ENCODE results near the gene ARL6IP1. TPM values are rescaled to one million over a fixed set of nuclear protein-coding genes. Genes with fewer than 3 reads are reported as not detected.
"Not testable (repeated sequence)": the region's sequence is repeated elsewhere in the genome, so short reads cannot be mapped to it uniquely, and the experiment has no call there.

ARL6IP1 gene
- polyA plus RNA-seq, 3 donors, result 246 to 312 (median 264) TPM

DNA sequence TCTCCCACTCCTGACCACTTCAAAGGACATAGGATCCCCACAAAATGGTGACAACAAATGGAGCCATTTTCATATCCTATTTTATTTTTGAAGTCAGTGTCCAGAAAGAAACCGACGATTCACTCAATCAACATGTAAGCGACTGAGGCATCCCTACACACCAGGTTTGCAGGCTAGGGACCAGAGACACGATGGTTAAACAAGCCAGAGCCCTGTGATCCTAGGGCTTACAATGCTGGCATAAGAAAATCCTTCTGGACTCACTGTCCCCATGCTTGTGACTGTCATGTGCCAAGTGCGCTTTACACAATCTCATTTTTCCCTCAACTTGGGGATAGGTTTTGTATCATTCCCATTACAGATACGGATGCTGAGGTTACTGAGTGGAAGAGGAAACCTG lies 20.1 kb downstream of the ARL6IP1 start:
- not testable (repeated sequence) for DNase-seq (ENCODE audit: extremely low read depth in 1 of 11, low read depth in 9 of 11, low spot score in 4 of 11)

DNA sequence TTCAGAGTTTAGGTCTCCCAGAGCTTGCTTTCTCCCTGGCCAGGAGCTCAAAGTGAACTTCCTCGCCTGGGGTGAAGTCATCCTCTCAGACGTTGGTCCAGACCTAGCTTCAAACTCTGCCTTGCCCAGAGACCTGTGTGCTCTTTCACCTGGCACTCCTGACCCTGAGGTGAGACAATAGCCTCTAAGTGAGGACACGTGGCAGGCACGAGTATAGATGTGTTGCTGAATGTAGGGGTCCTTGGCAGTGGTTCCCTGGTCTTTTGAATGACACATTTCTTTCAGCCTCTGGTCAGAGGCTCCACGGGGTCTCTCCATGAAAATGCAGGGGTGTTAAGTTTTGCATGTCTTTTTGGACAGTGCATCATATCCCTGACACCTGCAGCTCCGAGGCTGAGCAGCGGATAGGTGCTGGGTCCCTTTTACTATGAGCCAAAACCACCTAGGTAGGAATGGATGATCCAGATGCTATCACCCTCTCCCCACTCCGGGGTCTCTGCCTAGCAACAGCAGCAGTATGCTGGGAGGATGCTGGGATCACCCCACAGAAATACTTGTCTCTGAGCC lies 20.8 kb downstream of the ARL6IP1 start:
- not testable (repeated sequence) for DNase-seq (ENCODE audit: extremely low read depth in 1 of 11, low read depth in 9 of 11, low spot score in 4 of 11)

DNA sequence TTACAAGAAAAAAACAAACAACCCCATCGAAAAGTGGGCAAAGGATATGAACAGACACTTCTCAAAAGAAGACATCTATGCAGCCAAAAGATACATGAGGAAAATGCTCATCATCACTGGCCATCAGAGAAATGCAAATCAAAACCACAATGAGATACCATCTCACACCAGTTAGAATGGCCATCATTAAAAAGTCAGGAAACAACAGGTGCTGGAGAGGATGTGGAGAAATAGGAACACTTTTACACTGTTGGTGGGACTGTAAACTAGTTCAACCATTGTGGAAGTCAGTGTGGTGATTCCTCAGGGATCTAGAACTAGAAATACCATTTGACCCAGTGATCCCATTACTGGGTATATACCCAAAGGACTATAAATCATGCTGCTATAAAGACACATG lies 23.7 kb downstream of the ARL6IP1 start:
- not testable (repeated sequence) for DNase-seq (ENCODE audit: extremely low read depth in 1 of 11, low read depth in 9 of 11, low spot score in 4 of 11)

DNA sequence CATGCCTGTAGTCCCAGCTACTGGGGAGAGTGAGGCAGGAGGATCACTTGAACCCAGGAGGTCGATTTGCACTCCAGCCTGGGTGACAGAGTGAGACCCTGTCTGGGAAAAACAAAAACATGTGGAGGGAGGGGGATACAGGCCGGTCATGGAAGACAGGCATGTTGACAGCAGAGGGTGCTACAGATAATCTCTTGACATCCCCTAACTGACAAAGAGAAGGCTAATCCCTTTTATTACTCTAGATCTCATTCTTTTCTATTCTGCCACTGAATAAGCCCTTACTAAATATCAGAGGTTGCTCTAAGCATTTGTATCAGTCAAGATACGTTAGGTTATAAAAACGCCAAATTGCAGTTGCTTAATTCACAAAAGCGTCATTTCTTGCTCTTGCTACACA lies 25.0 kb downstream of the ARL6IP1 start:
- not testable (repeated sequence) for DNase-seq (ENCODE audit: extremely low read depth in 1 of 11, low read depth in 9 of 11, low spot score in 4 of 11)

- DNase-seq (ENCODE audit: extremely low read depth in 1 of 11, low read depth in 9 of 11, low spot score in 4 of 11), result not testable (repeated sequence)
Observed at GRCh38 chr16:18774651-18775050, 26.7 kb downstream of the ARL6IP1 start.

DNA sequence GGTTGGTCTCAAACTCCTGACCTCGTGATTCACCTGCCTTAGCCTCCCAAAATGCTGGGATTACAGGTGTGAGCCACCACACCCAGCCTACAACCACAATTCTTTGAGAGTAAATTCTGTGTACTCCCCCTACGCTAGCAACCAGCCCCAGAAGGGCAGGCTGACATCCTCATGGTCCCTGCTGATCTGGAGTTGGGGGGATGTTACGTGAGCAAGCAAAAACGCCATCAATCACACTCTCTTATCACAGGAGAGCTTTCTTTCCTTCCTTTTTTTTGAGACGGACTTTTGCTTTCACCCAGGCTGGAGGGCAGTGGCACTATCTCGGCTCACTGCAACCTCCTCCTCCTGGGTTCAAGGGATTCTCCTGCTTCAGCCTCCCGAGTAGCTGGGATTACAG lies 29.2 kb downstream of the ARL6IP1 start:
- not testable (repeated sequence) for DNase-seq (ENCODE audit: extremely low read depth in 1 of 11, low read depth in 9 of 11, low spot score in 4 of 11)

- DNase-seq (ENCODE audit: extremely low read depth in 1 of 11, low read depth in 9 of 11, low spot score in 4 of 11), result not testable (repeated sequence)
Observed at GRCh38 chr16:18770336-18770962, 30.9 kb downstream of the ARL6IP1 start.

- not testable (repeated sequence) for DNase-seq (ENCODE audit: extremely low read depth in 1 of 11, low read depth in 9 of 11, low spot score in 4 of 11)
Observed at GRCh38 chr16:18767217-18767616, 34.1 kb downstream of the ARL6IP1 start.

- not testable (repeated sequence) for DNase-seq (ENCODE audit: extremely low read depth in 1 of 11, low read depth in 9 of 11, low spot score in 4 of 11)
Observed at GRCh38 chr16:18762713-18763112, 38.6 kb downstream of the ARL6IP1 start.

DNA sequence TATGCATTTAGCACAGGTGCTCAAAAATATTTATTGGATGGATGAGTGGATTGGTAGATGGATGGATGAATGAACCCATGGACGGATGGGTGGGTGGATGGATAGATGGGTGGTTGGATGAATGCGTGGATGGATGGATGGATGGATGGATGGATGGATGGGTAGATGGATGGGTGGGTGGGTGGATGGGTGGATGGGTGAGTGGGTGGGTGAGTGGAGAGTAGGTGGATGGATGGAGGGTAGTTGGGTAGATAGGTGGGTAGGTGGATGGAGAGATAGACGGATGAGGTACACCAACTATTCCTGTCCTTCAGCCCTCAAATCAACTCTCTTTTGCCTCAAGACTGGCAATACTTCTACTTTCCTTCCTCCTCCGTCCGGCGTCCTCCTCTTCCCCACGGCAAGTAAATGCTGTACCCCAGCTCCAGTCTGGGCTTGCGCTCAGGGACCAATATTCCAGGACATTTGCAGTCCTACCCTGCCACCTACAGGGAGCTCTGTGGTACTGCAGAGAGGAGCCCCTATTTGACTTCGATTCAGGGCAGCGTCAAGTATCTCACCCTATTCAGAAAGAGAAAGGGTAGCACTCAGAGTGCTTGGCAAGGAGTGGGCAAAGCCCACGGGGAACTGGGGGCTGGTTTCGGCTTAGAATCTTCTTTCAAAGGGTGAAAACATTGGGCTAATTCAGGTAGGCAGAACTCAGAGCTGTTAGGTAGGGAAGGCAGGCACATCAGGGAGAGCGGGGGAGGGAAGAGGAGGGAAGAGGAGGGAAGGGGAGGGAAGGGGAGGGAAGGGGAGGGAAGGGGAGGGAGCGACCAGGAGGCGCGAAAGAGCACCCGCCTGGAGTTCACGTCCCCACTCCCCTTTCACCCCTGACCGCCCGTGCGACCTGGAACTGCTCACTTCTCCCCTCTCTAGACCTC lies 41.5 kb downstream of the ARL6IP1 start:
- not testable (repeated sequence) for DNase-seq (ENCODE audit: extremely low read depth in 1 of 11, low read depth in 9 of 11, low spot score in 4 of 11)

DNA sequence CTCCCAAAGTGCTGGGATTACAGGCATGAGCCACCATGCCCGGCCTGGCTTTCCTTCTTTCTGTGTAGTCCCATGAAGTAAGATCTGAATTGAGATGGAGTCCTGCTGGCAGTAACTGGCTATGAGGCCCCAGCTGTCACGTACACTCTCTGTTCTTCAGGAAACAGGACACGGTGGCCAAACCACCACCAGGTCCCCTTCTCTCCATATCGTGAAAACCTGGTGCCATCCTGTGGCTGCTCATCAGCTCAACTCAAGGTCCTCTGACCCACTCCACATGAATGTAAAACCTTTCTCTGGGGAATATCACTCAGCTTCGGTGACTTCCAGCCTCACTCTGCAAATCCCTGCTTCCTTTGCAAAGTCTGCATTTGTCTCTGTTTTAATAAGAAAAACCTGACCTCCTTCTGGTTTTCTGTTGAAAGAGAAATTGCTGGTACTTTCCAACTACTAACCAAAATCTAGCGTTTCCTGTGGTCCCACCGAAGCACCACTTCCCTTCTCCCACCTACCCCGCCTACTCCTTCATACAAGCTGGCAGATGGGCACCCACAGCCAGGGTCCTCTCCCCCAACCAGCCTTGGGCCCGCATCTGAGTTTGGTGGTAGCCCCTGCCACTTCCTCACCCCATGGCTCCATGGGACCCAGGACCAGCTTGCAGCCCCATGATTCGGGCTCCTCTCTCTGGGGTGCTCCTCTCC lies 43.2 kb downstream of the ARL6IP1 start:
- DNase-seq (ENCODE audit: extremely low read depth in 1 of 11, low read depth in 9 of 11, low spot score in 4 of 11), result not testable (repeated sequence)

DNA sequence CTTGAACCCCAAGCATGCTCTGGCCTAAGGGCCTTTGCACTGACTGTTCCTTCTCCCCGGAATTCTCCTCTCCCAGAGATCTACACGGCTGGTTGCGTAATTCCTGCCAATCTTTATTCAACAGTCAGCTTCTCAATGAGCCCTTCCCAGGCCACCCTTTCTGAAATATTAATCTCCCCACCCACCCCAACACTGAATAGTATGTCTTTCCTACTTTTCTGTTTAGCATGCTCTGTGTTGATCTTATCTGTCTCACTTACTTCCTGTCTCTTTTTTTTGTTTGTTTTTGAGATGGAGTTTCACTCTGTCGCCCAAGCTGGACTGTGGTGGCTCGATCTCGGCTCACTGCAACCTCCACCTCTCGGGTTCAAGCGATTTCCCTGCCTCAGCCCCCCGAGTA lies 44.7 kb downstream of the ARL6IP1 start:
- DNase-seq (ENCODE audit: extremely low read depth in 1 of 11, low read depth in 9 of 11, low spot score in 4 of 11), result not testable (repeated sequence)

DNA sequence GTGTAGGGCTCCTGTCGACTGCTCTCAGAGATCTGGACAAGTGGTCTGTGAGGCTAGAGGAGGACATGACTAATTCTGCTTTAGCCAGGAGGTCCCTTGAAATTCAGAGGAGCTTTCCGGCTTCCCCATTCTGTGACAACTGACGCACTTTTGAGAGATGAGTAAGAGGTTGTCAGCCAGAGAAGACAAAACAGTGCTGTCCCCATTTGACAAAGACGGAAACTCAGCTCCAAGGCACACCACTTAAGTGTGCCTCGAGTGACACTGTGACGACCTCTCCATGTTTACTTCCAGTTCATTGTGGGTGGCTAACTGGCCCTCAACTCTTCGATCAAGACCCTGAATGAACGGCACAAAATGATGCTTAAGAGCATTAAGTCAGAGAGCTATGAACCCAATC lies 58.5 kb downstream of the ARL6IP1 start:
- DNase-seq (ENCODE audit: extremely low read depth in 1 of 11, low read depth in 9 of 11, low spot score in 4 of 11), result not testable (repeated sequence)

Other genes with a start within 250 kb of the ARL6IP1 start
- gene NOMO2, start 239.5 kb downstream of the ARL6IP1 start, polyA plus RNA-seq (ENCODE audit: insufficient read length in 3 of 3), result 10 to 100 TPM; 68.7 to 75.4 (median 70.7) TPM
- gene RPS15A, start 11.2 kb downstream of the ARL6IP1 start, polyA plus RNA-seq (ENCODE audit: insufficient read length in 3 of 3), result 1,000 to 10,000 TPM; 1,826 to 2,462 (median 2,428) TPM
- 10 to 100 TPM; 56.8 to 71.6 (median 60.6) TPM for gene SMG1, start 124.9 kb upstream of the ARL6IP1 start, polyA plus RNA-seq (ENCODE audit: insufficient read length in 3 of 3)
- 1 to 10 TPM; 1.5 to 2.5 (median 2.2) TPM for gene TMC7, start 182.4 kb upstream of the ARL6IP1 start, polyA plus RNA-seq (ENCODE audit: insufficient read length in 3 of 3)

Data from renal cortex interstitium (tissue), 11 donors.